Activated T-helper 1 cell treated with anti-CD3 and anti-CD28 coated beads, Interleukin-2, amount 50 U/mL, for 16 hours (primary cell): Measurements from ENCODE around the gene MTHFD1L.

ENCODE experiments used
- DNase-seq, 2 donors: peaks; one replicate each; pipeline ENCODE4 v3.0.0-alpha.2; 2020; ENCODE audit warnings: low read depth in 1 of 2, low spot score in 1 of 2

The MTHFD1L gene

DNA sequence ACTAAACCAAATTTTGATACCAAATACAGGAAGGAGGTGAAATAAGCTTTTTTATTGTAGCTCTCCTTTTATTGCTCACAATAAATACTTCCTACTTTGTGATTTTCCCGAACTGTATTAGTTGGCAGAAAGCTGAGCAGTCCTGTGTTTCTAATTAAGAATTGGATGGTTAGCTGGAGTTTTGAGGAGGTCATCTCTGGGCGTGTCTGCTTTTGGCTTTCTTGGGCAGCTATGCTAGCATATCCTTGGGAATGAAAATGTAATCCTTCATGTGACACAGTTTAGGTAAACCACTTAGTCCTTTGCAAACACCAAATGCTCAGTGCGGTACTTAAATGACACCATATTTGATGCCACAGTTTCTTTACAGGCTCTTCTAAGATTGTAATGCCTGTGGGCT lies 67.5 kb downstream of the MTHFD1L start:
- DNase-seq = no peak

DNA sequence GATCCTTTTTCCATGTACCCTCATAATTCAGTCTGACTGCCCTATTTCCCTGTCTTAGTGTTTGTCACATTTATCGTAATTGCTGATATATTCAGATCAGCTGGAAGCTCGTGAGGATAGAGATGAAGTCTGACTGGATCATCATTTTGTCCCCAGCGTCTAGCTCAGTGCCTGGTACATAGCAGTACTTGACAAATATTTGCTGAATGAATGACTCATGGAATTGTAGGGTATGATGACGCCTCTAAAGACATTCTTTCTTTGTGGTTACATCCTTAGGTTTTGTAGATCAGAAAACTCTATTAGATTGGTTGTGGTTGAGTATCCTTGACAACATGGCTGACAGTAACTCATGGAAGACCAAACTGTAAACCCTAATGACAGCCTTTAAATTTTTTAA lies 68.9 kb downstream of the MTHFD1L start:
- DNase-seq = no peak

DNA sequence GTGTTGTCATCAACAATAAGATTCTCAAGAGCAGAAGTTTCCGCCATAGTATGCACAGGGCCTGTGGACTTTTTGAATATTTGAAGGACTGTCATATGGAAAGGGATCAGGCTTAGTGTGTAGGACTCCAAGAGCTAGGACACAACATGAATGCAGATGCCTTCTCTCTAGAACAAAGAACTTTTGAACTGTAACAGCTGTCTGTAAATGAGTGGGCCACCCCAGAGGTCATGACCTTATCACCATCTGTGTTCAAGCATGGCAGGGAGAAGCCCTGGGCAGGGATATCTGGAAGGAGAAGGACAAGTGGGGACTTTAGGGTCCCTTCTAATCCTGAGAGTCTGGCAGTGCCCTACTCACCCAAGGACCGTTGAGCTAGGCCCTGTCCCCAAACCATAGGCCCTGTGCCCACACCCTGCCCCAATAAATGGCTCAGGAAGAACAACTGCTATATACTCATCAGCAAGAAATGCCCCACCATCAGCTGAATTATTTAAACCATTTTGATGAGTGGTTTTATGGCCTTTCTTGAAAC lies 70.6 kb downstream of the MTHFD1L start:
- no peak for DNase-seq

DNA sequence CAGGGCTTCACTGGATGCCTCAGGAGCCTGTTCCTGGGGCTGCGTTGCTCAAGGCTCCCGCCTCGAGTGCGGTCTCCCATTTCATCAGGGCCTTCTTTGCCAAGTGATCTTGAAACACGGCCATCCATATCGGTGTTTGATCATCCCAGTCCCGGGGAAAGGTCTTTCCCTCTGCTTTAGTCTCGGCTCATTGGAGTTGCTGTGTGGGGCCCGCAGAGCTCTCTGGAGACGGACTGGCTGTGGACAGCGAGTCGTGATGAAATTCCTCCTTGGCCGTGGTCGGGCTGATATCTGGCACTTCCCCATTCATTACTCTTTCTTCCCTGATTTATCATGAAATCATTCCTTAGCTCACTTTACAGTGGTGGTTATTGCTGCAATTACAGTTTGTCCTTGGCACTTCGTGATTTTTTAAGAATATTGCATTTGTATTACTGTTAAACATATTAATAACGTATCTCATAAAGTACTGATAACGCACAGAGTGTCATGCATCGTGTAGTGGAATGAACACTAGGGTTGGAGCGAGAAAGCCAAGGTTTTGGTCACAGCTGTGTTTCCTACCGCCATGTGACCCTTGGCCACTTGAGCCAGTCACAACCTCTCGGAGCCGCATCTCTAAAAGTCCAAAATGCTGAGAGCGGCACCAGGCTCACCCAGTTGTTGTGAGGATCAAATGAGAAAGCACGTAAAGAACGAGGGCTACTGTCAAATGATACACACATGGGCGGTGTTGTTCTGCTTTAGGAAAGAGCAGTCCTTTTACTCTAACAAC lies 71.8 kb downstream of the MTHFD1L start:
- DNase-seq = no peak

DNA sequence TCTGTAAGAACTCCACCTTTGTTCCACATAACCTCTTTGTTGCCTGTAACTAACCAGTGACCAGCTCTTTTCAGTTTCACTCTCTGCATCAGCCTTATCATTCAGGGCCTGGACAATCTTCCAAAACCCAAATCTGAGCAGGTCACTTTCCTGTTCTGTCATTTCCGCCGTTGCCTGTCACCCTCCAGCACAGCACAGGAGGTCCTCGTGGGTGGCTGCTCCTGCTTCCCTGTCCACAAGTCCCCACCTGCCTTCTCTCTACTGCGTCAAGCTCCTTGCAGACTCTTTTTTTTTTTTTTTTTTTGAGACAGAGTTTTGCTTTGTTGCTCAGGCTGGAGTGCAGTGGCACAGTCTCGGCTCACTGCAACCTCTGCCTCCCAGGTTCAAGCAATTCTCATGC lies 73.9 kb downstream of the MTHFD1L start:
- no peak for DNase-seq

DNA sequence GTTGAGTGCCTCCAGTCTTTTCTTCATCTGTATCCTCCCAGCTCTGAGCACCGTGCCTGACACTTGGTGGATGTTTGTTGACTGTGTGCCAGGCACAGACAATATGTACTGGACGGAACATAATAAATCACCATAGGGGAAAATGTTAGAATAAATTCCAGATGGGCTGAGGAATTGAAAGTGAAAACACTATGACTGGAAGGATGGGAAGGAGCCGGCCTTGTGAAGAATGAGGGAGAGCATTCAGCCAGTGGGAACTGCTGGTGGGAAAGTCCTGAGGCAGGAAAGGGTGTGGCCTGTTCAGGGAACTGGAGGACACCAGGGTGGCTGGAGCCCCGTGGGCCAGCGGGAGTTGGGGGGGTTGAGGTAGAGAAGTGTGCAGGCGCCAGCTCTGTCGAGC lies 75.4 kb downstream of the MTHFD1L start:
- DNase-seq = no peak

DNA sequence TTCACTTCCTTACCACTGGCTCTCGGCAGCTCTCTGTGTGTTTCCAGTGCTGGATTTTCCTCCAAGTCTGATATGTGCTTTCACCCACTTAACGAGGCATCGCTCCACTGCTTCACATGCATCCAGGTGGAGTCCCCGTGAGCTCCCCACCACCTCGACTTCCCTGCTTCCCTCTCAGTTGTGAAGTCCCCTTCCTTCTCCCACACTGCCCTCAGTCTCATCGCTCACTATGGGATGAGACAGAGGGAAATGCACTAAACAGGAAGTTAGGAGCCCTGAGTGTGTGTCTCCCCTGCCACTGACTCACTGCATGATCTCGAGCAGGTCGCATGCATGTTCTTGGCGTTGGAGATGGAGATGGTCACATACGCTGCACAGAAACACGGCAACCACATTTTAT lies 84.0 kb downstream of the MTHFD1L start:
- DNase-seq = no peak

DNA sequence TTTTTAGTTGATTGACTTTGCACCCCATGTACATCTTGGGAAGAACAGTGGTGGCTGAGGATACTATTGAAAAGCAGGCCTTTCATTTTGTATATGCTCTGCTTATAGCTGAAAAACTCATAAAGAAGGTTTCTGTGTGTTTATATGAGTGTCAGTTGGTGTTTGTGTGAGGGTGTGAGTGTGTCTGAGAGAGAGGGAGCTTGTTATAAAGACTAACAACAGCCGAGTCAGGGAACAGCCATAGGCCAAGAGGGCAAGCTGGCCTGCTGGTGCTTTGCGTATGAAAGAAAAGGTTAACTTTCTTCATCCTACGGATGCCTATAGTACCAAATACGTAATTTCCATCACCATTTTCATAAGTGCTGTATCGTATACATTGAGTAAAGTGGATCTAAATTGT lies 88.3 kb downstream of the MTHFD1L start:
- DNase-seq = no peak

DNA sequence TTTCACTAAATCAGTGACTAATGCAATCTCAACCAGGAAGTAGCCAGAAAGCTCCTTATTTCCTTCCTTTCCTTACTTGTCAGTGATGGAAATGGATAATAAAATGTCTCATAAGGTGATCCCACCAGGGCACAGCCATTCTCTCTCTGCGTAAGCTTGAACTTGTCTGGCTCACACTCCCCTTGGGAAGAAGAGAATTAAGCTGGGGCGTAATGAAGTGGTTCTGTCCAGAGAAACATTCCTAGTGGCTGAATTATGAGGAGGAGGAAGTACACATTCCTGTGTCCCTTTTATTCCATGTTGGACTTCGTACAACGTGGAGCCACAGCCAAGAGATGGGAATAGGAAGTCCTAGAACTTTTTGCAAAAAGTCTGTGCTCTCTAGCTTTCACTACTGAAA lies 93.7 kb downstream of the MTHFD1L start:
- no peak for DNase-seq

DNA sequence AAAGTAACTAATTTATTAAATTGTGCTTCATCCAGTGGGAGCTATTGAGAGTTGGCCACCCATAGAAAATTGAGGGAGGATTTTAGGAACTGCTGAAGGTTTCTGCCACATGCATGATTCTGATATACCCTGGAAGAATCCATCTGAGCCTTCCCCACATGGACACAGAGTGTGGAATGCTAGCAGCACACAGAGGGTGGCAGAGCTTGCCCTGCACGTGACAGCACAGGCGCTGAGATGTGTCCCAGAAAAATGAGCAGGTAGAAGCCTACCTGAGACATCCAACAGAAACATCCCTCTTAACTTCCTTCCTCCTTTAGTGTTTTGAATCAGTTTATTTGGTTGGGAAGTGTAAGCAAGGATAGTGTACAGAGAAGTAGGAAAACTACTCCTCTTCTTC lies 96.9 kb downstream of the MTHFD1L start:
- no peak for DNase-seq

DNA sequence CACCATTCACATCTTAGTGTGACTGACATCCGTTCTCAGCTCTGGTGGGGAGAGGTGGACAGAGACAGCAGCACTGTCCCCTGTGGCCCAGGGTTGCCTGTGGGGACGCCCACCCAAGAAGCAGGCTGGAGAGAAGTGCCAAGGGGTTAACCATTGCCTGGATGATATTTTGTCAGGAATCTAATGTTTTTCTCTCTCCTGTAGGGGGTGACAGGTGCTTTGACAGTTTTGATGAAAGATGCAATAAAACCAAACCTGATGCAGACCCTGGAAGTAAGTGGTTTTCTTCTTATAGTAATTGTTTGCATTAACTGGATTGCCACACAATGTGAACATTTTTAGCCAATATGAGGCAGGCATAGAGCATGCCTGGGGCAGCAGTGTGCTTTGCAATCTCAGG lies 99.3 kb downstream of the MTHFD1L start:
- no peak for DNase-seq

DNA sequence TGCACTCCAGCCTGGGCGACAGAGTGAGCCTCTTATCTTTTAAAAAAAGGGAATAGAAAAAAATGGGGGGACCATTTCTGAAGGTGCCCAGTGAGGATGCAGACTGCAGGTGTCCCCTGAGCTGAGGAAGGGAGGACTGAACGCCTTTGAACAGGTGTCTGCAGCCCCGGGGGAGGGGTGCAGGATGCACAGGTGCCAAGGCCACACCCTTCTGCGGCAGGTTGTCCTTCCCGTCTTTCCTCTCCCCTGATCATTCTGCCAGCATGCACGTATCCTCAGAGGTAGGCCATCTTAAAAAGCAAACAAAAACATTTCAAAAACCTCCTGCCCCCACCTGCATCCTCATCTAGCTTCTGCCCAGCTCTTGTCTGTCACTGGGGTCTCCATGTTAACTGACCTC lies 101.3 kb downstream of the MTHFD1L start:
- no peak for DNase-seq

DNA sequence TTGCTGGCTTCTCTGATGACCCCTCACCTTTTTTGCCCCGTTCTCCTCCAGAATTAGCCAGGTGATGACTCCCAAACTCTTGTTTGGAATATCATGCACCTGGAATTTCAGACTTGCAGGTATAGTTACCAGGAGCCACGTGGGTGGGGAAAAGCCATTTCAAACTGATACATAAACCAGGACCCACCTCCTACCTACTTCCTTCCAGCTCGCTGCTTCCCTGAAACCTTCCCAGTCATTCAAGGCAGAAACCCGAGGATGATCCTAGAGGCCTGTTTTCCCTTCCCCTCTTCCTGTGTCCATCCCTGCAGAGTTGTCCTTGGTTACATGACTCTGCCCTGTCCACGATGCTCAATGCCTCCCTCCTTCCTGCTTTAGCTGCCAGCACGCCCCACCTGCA lies 101.9 kb downstream of the MTHFD1L start:
- no peak for DNase-seq

DNA sequence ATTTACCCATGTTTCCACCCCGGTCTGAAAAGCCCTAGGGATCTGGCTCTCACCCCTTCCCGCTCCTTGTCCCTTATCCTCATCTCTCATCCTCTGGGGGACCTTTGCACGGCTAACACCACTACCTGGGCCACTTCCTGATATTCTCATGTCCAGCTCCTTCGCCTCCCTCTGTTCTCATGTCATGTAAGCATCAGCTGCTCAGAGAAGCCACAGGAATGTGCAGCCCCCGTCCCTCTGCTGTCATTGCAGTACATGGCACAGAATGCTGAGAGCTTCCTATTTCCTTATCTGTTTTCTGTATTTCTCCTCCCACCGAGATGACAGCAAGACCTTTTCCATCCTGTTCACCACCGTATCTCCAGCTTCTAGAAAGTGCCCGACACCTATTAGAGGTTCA lies 102.4 kb downstream of the MTHFD1L start:
- DNase-seq = no peak

DNA sequence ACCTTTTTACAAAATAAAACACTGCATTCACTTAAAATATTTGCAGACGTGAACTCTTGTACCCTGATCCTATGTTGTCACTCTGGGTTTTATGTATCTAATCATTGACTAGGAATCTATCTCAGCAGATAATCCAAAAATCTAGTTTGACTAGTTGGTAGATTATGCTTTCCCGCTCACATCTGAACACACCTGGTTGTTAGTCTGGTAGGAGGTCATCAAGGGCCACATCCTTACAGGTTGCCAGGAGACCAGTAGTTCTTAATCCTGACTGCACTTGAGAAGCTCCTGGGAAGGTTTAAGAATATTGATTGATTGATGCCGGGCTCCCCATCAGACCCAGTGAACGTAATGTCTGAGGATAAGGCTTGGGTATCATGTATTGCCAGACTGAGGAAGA lies 104.4 kb downstream of the MTHFD1L start:
- DNase-seq = no peak

DNA sequence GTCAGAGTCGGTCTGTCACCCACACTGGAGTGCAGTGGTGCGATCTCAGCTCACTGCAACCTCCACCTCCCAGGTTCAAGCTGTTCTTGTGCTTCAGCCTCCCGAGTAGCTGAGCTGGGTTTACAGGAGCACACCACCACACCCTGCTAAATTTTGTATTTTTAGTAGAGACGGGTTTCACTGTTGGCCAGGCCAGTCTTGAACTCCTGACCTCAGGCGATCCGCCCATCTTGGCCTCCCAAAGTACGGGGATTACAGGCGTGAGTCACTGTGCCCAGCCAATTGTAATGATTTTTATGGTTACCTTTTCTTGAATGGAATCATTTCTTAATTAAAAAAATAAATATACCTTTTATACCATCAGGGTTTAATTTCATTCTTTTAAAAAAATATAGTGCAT lies 105.7 kb downstream of the MTHFD1L start:
- DNase-seq = no peak

DNA sequence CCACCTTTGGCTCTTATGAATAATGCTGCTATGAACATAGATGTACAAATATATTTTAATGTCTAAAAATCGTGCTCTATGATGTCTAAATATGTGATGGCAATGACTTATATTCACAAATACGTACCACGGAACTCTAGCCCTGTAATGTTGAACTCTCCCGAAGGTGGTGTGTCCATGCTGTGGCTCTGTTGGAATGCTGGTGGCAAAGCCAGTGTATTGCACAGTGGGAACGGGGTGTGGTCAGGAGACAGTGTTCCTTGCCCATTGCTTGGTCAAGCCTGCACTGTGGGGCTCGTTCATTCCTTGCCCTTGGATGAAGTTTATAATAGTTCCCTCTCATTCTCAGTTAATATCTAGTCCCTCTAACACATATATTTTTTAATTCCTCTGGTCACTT lies 109.6 kb downstream of the MTHFD1L start:
- no peak for DNase-seq

DNA sequence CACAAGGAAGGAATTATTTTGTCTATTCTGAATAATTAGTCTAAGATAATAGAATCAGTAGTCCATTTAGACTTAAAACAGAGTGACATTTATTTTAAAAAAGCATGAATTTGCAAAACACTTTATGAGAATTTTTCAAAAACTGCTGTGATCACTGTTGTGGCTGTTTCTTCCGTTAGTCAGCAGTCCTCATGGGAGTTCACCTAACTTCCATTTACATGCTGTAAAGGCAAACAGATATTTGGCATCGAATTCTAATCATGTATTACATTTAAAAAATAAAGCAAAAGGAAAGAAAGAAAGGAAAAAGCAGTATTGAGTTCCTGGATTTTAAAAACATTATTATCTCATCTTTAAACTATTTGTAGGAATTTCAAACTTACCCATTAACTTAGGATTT lies 111.8 kb downstream of the MTHFD1L start:
- no peak for DNase-seq

DNA sequence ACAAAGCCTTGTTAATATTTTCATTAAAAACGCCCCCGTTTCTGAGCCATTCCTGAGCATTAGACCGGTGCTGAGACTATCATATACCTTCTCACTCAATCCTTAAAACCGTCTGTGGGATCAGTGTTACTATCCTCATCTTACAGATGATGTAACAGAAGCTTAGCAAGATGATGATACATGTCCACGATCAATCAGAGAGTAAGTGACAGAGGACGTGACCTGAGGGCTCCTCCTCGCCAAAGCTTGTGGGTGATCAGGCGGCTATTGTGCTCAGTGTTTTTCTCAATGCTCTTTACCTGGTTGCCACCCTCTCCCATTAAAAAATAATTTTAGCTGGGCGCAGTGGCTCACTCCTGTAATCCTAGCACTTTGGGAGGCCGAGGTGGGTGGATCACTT lies 113.1 kb downstream of the MTHFD1L start:
- DNase-seq = no peak

DNA sequence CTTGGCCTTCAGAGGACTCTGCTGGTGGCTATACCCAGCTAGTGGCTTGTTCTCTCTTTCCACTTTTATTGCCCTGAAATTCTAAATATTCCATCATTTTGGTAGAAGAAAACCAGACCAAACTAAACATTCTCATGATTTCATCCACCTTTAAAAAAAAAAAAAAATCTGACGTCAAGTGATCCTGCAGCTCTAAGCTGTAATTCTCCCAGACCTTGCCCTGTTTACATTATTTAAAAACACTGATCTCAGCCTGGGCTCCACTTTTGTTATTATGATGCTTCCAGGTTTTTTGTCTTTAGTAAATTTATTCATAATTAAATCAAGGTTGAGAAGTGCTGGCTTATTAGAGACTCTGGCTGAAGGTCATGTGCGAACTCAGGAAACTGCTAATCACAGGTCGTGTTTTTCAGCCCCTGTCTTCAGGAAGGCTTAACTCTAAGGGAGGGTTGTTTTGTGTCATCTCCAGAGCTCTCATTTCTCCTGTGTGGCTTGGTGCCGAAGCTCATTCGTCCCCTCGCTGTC lies 114.4 kb downstream of the MTHFD1L start:
- no peak for DNase-seq

DNA sequence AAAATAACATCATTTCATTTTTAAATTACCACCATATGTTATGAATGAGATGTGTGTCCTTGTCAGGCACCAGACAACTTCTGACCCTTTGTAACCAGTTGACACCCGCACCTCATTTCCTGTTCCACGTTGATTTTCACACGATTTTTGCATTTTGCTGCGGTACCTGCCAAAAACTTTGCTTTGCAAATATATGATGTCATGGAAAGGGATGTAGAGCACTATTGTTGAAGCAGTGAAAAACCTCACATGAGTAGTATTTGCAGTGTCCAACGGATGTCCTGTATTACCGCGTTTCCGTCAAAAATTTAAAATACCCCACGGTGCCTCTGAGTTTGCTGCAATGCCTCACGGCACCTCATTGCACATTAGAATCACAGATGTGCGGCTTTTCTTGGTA lies 115.6 kb downstream of the MTHFD1L start:
- DNase-seq = no peak

DNA sequence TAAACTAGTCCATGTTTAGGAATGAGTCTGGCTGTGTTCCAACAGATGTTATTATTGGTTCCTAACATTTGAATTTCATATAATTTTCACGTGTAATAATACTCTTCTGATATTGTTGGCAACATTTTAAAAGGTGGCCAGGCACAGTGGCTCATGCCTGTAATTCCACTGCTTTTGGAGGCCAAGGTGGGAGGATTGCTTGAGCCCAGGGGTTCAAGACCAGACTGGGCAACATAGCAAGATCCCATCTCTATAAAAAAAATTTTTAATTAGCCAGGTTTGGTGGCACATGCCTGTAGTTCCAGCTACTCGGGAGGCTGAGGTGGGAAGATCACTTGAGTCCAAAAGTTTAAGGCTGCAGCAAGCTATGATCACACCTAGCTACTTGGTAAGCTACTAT lies 116.2 kb downstream of the MTHFD1L start:
- no peak for DNase-seq

DNA sequence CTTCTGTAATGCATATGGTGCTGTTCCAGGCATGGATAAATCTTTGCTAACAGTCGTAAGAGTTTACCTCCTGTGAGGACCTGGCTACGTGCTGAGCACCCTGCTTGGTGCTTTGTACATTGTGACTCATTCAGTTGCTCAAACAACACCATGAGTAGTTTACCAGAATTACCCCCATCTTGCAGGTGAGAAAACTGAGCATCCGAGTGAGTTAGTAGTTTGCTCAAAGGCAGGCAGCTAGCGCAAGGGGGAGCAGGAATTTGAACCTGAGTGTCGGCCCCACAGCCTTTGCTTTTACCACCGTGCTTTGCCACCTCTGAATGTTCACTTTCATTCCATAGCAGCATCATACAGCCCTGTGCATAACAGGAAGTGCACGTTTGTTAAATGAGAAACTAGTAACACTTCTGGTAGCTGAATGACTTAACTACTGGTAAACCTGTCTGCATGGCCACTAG lies 121.9 kb downstream of the MTHFD1L start:
- DNase-seq = peak in 1 of 2 donors; percentile 21
